HG03521 (cell line): ENCODE data around the gene EHBP1L1.
A peak's percentile ranks its signal among the peaks of the same experiment; 100 is the strongest.
"Not testable (repeated sequence)": the region's sequence is repeated elsewhere in the genome, so short reads cannot be mapped to it uniquely, and the experiment has no call there.

Experiments
- ATAC-seq: cut with Tn5 transposase; IDR thresholded peaks from one replicate; pipeline ENCODE4 v1.9.1; 2021; ENCODE audit warnings: mild to moderate bottlenecking, moderate library complexity; ENCODE audit not compliant: unreplicated experiment

The EHBP1L1 gene

DNA sequence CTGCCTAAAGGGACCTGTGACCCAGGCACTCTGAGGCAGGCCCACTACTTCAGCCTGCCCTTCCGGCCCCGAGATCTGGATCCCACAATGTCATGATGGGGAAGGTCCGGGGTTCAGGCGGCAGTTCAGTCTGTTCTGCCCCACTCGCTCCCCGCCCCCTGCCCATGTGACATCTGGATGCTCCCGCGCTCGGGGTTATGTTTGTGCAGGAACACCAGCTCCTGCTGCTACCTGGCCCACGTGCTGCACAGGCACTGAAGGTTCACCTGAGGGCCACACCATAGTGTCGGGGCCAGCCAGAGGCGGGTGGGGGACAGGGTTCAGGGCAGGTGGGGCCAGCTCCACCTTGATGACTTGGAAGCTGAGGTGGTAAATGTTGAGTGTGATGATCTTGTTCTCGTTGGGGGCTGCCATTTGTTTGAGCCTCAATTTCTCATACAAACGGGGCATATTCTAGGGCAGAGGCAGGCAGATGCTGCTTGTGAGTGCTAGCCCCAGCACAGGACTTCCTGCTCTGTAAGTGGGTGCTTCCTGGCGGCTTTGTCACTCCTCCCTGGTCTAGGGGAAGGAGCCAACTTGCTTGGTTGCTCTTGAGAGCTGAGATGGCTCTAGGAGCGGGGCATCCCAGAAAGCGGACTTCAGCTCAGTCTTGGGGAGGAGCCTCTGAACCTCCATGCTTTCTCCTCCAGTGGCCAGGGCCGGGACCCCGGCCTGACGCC, 57.7 kb downstream of the EHBP1L1 start:
- ATAC-seq: no peak

DNA sequence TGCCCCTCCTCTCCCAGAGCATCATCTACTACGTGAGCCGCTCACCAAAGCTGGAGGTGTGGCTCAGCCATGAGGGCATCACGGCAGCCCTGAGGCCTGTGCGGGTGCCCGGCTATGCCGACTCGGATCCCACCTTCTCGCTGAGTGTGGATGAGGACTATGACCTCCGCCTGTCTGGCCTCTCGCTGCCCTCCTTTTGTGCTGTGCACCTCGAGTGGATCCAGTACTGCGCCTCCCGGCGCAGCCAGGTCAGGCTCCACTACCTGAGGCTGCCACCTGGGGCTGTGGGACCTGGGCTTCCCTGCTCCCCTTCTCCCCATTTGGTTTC, 58.2 kb downstream of the EHBP1L1 start:
- ATAC-seq: no peak

DNA sequence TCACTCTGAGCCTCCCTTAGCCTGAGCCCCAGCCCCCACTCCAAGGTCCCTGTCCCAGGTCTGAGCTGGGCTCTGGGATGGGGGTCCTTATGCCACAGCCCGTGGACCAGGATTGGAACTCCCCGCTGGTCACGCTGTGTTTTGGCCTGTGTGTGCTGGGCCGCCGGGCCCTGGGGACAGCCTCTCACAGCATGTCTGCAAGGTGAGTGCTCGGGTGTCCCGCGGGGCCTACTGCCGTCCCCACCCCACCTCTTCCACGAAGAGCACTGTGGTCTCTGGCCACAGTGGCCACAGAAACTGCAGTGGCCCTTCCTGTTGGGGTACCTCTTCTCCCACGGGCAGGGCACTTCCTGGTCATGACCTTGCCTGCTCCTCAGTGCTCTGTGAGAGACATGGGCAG, 58.6 kb downstream of the EHBP1L1 start:
- ATAC-seq: no peak

DNA sequence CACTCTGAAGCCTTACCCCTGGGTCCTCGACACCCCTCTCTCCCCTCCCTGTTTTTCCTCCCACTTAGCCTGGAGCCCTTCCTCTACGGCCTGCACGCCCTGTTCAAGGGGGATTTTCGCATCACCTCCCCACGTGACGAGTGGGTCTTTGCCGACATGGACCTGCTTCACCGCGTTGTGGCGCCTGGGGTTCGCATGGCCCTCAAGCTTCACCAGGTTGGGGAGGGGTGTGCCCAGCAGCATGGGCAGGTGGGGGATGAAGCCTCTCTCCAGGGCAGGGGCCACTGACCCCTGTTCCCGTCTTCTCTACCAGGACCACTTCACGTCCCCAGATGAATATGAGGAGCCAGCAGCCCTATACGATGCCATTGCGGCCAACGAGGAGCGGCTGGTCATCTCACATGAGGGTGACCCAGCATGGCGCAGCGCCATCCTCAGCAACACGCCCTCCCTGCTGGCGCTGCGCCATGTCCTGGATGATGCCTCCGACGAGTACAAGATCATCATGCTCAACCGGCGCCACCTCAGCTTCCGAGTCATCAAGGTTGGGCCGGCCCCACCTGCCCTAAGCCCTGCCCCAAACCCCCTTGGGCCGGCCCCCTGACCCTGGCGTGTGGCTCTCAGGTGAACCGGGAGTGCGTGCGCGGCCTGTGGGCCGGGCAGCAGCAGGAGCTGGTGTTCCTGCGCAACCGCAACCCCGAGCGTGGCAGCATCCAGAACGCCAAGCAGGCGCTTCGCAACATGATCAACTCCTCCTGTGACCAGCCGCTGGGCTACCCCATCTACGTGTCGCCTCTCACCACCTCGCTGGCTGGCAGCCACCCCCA, 59.3 kb downstream of the EHBP1L1 start:
- no peak for ATAC-seq

DNA sequence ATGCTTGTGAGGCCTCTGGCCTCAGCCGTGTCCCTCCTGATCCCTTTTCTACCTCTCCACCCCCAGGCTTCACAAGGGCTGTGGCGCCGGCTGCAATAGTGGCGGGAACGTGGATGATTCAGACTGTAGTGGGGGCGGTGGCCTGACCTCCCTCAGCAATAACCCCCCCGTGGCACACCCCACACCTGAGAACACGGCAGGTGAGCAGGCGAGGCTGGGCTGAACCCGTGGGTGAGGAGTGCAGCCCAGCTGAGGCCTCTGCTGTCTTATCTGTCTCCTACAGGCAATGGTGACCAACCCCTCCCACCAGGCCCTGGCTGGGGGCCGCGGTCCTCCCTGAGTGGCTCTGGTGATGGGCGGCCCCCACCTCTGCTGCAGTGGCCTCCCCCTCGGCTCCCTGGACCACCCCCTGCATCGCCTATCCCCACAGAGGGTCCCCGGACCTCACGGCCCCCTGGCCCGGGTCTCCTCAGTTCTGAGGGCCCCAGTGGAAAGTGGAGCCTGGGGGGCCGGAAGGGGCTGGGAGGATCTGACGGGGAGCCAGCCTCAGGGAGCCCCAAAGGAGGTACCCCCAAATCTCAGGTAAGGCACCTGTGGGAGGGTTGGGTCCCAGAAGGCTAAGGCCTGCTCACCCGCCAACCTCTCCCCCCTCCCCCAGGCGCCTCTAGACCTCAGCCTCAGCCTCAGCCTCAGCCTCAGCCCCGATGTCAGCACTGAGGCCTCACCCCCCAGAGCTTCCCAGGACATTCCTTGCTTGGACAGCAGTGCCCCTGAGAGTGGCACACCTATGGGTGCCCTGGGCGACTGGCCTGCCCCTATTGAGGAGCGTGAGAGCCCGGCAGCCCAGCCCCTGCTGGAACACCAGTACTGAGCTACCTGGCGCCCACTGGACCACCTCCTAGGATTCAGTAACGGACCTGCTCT, 60.5 kb downstream of the EHBP1L1 start:
- ATAC-seq: no peak

DNA sequence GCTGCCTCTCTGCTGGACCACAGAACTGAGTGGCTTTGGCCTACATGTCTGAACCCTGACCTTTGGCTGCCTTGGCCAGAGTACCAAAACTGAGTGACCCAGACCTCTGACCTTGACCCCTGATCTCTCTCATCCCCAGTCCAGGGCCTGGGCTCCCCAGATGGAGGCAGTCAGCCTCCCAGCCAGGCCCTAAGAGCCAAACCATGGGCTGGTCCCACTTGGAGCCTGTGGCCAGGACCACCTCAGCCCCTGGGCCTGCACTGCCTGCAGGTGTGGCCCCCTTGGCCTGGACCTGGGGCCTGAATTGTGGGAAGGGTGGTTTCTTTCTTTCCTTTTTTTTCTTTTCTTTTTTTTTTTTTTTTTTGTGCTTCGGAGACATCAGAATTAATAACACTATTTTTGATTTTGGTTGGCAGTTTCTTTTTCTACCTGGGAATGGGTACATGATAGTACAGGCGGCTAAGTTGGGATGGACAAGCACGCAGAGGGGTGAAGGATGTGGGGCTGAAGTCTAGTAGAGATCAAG, 61.2 kb downstream of the EHBP1L1 start:
- no peak for ATAC-seq

DNA sequence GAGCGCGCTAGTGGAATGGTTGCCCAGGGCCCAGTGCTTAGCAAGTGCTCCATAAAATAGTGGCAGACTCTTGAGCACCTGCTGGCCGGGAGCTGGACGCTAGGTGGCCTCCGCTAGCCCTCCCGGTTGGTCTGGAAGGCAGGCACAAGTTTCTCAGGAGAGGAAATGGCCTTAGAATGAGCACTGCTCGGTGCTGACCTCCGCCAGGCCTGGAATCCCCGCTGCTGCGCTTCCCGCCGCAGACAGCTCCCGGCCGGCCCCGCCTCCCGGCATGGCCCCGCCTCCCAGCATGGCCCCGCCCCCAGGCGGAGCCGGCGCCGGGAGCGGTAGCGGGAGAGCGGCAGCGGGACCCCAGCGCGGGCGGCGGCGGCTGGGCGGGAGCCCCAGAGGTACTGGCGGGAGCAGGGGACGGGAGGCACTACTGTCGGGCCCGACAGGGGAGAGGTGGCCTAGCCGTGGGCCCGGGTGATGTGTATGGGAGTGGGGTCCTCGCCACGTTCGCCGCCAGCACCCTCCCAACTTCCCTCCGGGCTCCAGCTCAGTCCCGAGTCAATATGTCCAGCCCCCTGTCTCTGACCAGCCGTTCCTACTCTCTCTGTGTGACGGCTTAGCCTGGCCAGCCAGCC, 62.1 kb downstream of the EHBP1L1 start, which contains the start of gene SIPA1:
TSS of gene SIPA1 (plus strand) at position 308 of the 626 bp plus-strand sequence. CDS start 2,821 bp downstream, outside the sequence.
- peak; percentile 30 for ATAC-seq

DNA sequence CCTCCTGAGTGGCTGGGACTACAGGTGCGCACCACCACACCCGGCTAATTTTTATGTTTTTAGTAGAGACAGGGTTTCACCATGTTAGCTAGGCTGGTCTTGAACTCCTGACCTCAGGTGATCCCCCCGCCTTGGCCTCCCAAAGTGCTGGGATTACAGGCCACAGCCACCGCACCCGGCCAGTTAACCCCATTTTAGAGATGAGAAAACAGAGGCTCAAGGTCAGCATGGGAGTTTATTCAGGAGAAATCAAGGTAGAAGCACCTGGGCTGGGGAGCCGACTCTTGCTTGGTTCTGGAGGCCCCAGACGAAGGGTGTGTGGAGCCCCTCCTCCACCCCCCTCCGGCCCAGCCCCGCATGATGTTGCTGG, 63.4 kb downstream of the EHBP1L1 start:
- ATAC-seq: not testable (repeated sequence)

DNA sequence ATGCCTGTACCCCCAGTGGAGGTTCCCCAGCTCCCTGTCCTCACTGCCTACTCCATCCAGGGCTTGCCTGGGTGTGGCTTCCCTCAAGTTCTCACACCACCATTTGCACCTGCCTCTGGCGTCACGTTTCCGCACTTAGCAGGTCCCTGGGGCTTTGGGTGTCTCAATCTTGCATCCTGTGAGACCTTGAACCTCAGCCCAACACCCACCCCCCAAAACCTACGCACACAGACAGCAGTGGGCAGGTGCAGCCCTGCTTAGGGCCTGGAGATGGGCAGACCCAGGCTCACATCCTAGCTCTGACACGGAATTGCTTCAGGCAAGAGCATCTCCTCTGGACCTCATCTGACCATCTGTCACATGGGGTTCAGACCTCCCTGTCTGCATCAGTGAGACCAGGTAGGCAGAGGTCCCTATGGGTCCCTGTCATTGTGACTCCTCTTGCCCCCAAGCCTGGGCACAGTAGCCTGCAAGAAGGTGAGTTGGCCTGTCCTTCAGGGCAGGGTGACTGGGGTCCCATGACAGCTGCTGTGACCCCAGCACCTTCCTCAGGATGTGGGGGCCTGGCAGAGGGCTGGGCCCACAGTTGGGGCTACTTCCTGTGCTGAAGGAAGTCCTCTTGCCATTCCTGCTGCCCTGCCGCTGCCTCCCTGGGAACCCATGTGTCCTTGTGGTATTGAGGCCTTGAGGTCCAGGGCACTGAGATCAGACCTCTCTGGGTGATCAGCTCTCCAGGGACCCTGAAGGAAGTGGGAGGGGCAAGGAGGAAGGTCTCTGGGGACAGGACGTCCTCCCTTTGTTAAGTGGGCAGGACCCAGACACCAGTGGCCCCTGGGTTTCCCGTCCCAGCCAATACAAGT, 64.0 kb downstream of the EHBP1L1 start:
- peak; percentile 37 for ATAC-seq

DNA sequence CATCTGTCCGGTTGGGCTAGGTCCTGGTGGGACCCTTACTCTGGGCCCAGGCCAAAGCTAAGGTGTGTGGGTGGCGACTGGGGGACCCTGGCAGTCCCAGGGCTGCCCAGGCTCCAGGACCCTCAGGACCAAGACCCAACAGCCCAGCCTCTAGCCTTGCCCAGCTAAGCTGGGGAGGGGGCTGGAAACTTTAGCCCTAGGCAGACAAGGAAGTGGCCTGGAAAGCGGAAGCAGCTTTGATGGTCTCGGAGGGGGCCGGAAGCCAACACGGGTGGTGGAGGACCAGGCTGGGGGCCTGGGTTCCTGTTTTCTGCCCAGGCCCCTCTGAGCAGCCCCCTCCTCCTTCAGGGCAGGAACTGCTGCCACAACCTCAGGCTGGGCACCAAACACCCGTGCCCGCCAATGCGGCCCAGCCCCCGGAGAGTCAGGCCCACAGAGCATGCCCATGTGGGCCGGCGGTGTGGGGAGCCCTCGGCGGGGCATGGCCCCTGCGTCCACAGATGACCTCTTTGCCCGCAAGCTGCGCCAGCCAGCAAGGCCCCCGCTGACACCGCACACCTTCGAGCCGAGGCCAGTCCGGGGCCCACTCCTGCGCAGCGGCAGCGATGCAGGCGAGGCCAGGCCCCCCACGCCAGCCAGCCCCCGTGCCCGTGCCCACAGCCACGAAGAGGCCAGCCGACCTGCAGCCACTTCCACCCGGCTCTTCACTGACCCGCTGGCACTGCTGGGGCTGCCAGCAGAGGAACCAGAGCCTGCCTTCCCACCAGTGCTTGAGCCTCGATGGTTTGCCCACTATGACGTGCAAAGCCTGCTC, 64.8 kb downstream of the EHBP1L1 start:
- no peak for ATAC-seq

DNA sequence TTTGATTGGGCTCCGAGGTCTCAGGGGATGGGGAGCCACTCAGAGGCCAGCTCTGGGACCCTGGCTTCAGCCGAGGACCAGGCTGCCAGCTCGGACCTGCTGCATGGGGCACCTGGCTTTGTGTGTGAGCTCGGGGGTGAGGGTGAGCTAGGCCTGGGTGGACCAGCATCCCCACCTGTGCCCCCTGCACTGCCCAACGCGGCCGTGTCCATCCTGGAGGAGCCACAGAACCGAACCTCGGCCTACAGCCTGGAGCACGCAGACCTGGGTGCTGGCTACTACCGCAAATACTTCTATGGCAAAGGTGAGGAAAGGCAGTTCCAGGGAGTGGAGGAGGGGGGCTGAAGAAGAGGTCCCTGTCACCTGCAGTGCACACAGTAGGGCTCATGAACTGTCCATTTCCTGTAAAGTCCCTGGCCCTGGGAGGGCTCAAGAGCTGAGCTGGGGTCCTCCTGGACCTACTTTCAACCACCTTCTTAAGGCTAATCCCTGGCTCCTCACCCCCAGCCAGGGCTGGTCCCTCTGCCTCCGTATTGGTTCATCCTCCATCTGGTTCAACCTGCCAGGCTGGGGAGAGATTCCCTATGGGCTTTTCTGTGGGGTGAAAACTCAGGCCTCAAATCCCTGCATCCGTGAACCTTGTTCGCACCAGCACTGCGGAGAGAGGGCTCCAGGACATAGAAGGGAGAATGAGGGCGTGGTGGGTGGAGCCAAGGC, 65.6 kb downstream of the EHBP1L1 start:
- ATAC-seq: no peak
